Stimulated activated CD4-positive, alpha-beta T cell treated with anti-CD3 and anti-CD28 coated beads, Interleukin-2, amount 100 ng/mL, for 48 hours (primary cell): Measurements from ENCODE around the gene RNF151.
"Not testable (repeated sequence)": the region's sequence is repeated elsewhere in the genome, so short reads cannot be mapped to it uniquely, and the experiment has no call there.

ENCODE experiments used
- DNase-seq, 2 donors: peaks; one replicate each; pipeline ENCODE4 v3.0.0-alpha.2; 2020

The RNF151 gene

DNA sequence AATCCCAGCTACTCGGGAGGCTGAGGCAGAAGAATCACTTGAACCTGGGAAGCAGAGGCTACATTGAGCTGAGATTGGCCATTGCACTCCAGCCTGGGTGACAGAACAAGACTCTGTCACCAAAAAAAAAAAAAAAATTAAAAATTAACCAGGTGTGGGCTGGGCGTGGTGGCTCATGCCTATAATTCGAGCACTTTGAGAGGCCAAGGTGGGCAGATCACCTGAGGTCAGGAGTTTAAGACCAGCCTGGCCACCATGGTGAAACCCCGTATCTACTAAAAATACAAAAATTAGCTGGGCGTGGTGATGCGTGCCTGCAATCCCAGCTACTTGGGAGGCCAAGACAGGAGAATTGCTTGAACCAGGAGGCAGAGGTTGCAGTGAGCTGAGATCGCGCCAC lies 26.8 kb upstream of the RNF151 start:
- not testable (repeated sequence) for DNase-seq

- no peak for DNase-seq
These were observed 26.1 kb upstream of the RNF151 start for GRCh38 chr16:1940273-1941161.

DNA sequence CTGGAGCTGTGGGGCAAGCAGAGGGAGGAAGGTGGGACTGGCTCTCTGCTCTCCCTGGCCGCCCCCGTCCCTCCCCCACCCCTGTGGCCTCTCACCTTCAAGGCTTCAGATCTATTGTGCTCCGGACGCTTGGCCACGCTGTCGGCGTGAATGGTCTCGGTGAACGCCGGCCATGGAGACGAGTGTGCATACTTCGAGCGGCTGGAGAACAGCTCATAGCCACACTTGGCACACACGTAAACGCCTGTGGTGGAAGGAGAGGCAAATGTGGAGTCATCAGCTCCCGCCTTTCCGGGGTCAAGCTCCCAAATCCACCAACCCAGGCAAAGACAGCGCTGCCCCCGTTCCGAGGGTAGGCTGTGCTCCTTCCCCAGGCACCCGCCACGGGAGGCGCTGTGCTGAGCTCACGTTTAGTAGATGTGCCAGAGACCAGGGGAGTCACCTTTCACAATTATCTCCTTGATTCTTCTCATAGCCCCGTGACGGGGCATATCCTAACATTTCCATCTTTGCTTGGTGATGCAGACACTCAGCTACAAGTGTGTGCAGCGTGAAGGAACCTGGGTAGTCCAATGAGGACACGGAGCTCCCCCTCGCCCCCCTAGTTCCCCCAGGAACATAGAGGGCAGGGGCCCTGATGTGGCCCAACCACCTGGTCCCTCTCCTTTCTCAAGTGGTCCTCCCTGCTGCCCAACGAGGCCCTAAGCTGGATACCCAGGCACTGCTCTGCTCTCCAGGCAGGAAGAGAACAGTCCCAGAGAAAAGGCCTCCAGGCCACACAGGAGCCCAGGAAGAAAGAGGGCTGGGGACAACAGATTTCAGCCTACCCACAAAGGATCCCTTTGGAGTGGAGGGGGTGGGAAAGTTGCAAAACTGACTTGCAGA lies 25.3 kb upstream of the RNF151 start:
- DNase-seq: no peak

DNA sequence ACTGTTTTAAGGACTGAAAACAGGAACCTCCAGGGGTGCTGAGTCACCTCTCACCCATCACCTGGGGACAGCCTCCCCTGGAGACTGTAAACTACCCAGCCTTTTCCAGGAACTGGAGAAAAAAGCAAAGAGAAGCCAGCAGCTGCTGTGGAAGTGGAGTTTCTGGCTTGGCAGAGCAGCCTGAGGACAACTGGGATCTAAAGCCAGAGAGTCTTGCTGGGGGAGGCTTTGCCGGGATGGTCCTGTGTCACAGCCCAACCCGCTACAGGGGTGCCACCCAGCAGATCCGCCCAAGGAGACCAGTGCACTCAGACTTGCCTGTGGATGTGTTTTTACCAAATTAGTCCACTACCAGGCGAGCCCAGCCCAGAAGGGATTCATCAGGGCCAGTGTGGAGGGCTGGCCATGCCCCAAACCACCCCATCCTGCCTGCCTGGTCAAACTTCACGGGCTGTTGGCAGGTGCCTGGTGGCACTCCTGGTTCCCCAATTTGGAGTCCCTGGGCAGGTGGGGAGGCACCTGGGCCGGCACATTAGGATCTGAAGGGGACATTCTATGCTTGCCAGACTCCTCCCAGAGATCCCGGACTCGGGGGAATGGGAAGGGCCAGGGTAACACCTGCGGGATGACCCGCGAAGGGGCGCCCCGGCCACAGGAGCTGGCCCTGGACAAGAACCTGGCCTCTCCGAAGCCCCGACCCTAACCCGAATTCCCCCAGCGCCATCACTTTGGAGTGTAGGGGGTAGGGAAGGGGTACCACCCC lies 24.4 kb upstream of the RNF151 start:
- DNase-seq: peak in 1 of 2 donors; percentile 13

DNA sequence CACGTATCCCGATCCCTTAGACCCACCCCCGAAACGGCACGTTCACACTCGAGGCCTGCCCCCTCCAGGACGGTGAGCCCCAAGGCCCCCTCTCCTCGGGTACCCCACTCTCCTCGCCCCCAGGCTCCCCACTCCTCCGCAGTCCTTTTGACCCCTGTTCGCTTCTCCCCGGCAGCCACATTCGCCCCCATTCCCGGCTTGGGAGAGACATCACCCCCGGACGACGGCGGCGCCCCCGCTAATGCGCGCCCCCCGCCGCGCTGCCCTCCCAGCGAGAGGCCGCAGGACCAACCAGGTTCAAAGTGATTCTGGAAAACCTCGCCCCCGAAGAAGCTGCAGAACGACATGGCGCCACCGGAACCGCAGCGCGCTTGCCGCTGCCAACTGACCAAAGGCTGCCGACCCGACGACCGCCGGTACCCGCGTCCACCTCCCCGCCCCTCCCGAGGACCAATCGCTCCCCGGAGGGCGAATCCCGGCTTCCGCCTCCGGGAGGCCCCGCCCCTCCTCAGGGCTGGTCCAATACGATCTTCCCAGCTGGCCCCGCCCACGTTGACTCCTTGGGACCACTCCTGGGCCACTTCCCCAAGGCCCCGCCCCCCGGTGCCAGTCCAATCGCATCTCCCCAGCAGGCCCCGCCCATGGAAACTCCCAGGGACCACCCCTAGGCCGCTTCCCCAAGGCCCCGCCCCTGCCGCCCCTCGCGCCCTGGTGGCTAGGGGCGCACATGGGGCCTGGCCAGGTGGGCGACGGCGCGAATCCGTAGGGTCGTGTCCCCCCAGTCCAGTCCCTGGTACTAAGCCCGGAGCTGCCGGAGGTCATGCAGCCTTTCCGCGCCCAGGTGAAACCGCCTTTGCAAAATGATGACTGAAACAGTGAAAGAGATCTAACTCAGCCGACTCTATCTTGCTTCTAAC lies 23.6 kb upstream of the RNF151 start, which contains the start of gene MSRB1:
Gene MSRB1 (minus strand): TSS at position 390 of the 917 bp plus-strand sequence. CDS start 43 bp downstream, at position 347.
- peak; percentile 99 for DNase-seq

DNA sequence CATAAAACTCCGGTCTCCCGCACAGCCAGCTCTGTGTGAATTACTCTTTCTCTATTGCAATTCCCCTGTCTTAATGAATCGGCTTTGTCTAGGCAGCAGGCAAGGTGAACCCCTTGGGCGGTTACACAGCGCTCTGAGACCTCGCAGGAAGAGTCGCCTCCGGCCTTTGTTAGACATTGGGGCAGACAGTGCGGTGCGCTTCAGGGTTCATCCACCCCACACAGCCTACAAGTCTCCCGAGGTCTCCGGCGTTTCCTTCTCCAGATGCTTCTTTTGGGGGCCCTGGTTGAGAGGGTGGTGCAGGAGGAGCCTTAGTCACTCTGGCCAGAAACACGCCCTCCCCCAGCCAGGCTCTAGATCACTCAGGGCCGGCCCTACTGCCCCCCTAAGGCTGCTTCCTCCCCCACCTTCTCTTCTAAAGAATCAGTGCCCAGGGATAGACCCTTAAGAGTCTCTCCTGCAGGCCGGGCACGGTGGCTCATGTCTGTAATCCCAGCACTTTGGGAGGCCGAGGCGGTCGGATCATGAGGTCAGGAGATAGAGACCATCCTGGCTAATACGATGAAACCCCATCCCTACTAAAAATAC lies 21.9 kb upstream of the RNF151 start:
- no peak for DNase-seq

- no peak for DNase-seq
These were observed 20.9 kb upstream of the RNF151 start for GRCh38 chr16:1945559-1946391.

- DNase-seq: no peak
These were observed 19.9 kb upstream of the RNF151 start for GRCh38 chr16:1946495-1947368.

- no peak for DNase-seq
These were observed 19.3 kb upstream of the RNF151 start for GRCh38 chr16:1947369-1947670.

DNA sequence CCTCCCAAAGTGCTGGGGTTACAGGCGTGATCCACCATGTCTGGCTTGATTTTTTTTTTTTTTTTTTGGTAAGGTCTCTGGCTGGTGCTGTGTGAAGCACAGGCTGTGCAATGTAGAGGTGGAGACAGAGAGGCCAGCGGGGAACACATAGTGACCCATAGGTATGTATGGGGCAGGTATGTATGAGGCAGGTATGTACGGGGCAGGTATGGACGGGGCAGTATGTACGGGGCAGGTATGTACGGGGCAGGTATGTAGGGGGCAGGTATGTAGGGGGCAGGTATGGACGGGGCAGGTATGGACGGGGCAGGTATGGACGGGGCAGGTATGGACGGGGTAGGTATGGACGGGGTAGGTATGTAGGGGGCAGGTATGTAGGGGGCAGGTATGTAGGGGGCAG lies 17.1 kb upstream of the RNF151 start:
- no peak for DNase-seq

- DNase-seq: no peak
These were observed 16.6 kb upstream of the RNF151 start for GRCh38 chr16:1950047-1950446.

GRCh38 chr16:1950559-1950958 lies 16.1 kb upstream of the RNF151 start:
- no peak for DNase-seq

DNA sequence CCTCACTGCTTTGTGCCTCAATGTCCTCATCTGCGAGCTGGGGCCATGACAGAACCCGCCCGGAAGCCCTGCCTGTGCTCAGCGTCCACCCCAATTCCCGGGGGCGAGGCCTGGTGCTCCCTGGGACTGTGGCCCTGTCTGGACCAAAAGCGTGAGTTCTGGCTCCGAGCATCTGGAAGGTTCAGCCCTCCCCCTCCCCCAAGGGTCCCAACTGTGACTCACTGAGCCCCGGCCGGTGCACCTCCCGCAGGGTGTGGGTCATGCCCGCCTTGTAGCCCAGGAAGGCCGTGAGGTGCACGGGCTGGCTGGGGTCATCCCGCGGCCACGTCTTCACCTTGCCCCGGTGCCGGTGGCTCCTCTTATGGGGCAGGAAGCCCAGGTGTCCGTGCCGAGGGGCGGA lies 12.9 kb upstream of the RNF151 start:
- DNase-seq: no peak

GRCh38 chr16:1957434-1958142 lies 9.1 kb upstream of the RNF151 start:
- not testable (repeated sequence) for DNase-seq

DNA sequence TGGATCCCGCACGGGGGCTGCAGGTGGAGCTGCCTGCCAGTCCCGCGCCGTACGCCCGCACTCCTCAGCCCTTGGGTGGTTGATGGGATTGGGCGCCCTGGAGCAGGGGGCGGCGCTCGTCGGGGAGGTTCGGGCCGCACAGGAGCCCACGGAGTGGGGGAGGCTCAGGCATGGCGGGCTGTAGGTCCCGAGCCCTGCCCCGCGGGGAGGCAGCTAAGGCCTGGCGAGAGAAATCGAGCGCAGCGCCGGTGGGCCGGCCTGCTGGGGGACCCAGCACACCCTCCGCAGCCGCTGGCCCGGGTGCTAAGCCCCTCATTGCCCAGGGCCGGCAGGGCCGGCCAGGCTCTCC lies 8.5 kb upstream of the RNF151 start:
- not testable (repeated sequence) for DNase-seq

DNA sequence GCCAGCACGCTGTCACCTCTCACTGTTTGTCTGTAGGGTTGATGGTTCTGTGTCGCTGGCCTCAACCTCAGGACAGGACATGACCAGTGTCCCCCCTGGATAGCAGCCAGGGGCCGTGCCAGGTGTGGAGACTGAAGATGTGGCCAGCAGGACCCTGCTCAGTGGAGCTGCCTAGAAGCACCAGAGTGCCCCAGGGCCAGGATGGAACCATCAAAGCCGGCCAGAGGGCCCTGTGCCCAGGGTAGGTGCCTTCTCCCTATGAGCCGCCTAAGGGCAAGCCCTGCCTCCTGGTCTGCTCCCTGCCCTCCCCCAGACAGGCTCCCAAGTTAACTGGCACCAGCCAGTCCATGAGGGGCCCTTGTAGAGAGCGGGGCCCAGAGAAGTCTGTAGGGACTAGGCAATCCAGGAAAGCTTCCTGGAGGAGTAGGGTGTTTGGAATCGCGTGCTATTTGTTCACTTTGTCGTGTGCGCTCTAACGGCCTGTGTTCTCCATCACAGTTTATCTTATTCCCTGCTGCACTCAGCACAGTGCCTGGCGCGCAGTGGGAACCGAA lies 7.9 kb upstream of the RNF151 start:
- DNase-seq: no peak

GRCh38 chr16:1959269-1960039 lies 7.2 kb upstream of the RNF151 start, which contains the start of gene NDUFB10:
TSS of gene NDUFB10 (plus strand) at chr16:1959538. CDS start at chr16:1959625, 87 bp downstream.
- DNase-seq: peak; percentile 90 to 93
